Loucy (cell line): ENCODE results near the gene GPHB5.
"Not testable (repeated sequence)": the region's sequence is repeated elsewhere in the genome, so short reads cannot be mapped to it uniquely, and the experiment has no call there.

Experiments
- H2AFZ ChIP-seq: fragments of 200-600 bp; sonication (generic); 2 replicates; pipeline ENCODE4 v1.6.0; 2016; ENCODE audit warnings: antibody characterized with exemption, mild to moderate bottlenecking, low read length, moderate library complexity
- H3F3A ChIP-seq: fragments of 200-600 bp; 2 replicates; pipeline ENCODE4 v1.6.0; 2016; ENCODE audit warnings: antibody characterized with exemption, low read depth, mild to moderate bottlenecking
- H3K27me3 ChIP-seq: fragments of 200-600 bp; sonication (generic); 2 replicates; pipeline ENCODE4 v1.6.1; 2014; ENCODE audit warnings: low read length, mild to moderate bottlenecking; ENCODE audit not compliant: insufficient read depth, poor library complexity, severe bottlenecking
- H3K36me3 ChIP-seq: fragments of 200-600 bp; sonication (generic); 2 replicates; pipeline ENCODE4 v1.6.1; 2016; ENCODE audit warnings: low read length; ENCODE audit not compliant: insufficient read depth
- H3K4me1 ChIP-seq: fragments of 200-600 bp; sonication (generic); 2 replicates; pipeline ENCODE4 v1.5.1; 2014; ENCODE audit warnings: low read length, mild to moderate bottlenecking; ENCODE audit not compliant: insufficient read depth, poor library complexity, severe bottlenecking
- H3K4me2 ChIP-seq: fragments of 200-600 bp; sonication (generic); 2 replicates; pipeline ENCODE4 v1.6.0; 2014; ENCODE audit warnings: antibody characterized with exemption, low read length, low read depth, mild to moderate bottlenecking; ENCODE audit not compliant: poor library complexity, severe bottlenecking
- H3K4me3 ChIP-seq: fragments of 200-600 bp; sonication (generic); 2 replicates; pipeline ENCODE4 v1.5.1; 2014; ENCODE audit warnings: low read length, mild to moderate bottlenecking, mixed read lengths; ENCODE audit not compliant: poor library complexity, severe bottlenecking
- H3K79me2 ChIP-seq: fragments of 200-600 bp; sonication (generic); 2 replicates; pipeline ENCODE4 v1.6.1; 2014; ENCODE audit warnings: low read length; ENCODE audit not compliant: insufficient read depth
- H3K9ac ChIP-seq: fragments of 200-600 bp; sonication (generic); 2 replicates; pipeline ENCODE4 v1.6.0; 2014; ENCODE audit warnings: mild to moderate bottlenecking, low read depth, low read length, moderate library complexity; ENCODE audit not compliant: poor library complexity, severe bottlenecking
- H3K9me2 ChIP-seq: fragments of 200-600 bp; sonication (generic); replicated peaks from 2 replicates; pipeline ENCODE4 v1.6.1; 2016; ENCODE audit warnings: low read depth, low read length, mixed read lengths
- H3K9me3 ChIP-seq: fragments of 200-600 bp; sonication (generic); 2 replicates; pipeline ENCODE4 v1.6.1; 2014; ENCODE audit warnings: mild to moderate bottlenecking, antibody characterized with exemption, low read length, low read depth; ENCODE audit not compliant: insufficient read depth
- H4K20me1 ChIP-seq: fragments of 200-600 bp; sonication (generic); 2 replicates; pipeline ENCODE4 v1.6.0; 2014; ENCODE audit warnings: antibody characterized with exemption, low read length, mild to moderate bottlenecking; ENCODE audit not compliant: insufficient read depth, poor library complexity, severe bottlenecking
- EZH2phosphoT487 ChIP-seq: fragments of 200-600 bp; IDR thresholded peaks from 2 replicates; pipeline ENCODE4 v1.6.1; 2018; ENCODE audit warnings: antibody characterized with exemption, mild to moderate bottlenecking, moderate library complexity, borderline replicate concordance
- TF ChIP-seq, protein P1 (sequence below): fragments of 200-600 bp; sonication (generic); conservative IDR thresholded peaks from 2 replicates; pipeline ENCODE4 v1.5.1; 2014; ENCODE audit warnings: mild to moderate bottlenecking, antibody characterized with exemption, low read length

Gene GPHB5

DNA sequence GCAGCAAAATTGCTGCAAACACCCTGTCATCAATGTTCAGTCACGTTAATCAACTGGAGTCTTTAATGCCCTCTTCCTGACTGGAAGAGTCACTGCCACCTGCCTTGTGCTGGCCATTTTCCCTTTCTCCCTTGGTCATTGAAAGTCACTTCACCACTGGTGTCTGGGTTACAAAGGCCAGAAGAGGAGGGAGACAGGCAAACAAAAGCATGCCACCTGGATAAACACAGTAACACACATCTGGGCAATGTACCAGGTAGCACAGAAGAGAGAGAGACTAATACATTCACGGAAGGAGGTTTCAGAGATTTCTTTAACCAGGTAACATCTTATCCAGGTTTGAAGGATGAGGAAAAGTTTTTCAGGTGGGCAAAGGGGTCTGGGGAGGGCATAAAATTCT is 32.7 kb downstream of the GPHB5 start:
- H3K9me2 ChIP-seq, result no peaks in the 10 kb centered on the region
- no peak overlapping the region for H3K4me3 ChIP-seq
- no peaks in the 10 kb centered on the region for H3K4me1 ChIP-seq
- no peak overlapping the region for H3K4me2 ChIP-seq
- H3K9ac ChIP-seq, result no peak overlapping the region
- TF ChIP-seq EZH2phosphoT487, result no peak
- TF ChIP-seq, protein P1, sequence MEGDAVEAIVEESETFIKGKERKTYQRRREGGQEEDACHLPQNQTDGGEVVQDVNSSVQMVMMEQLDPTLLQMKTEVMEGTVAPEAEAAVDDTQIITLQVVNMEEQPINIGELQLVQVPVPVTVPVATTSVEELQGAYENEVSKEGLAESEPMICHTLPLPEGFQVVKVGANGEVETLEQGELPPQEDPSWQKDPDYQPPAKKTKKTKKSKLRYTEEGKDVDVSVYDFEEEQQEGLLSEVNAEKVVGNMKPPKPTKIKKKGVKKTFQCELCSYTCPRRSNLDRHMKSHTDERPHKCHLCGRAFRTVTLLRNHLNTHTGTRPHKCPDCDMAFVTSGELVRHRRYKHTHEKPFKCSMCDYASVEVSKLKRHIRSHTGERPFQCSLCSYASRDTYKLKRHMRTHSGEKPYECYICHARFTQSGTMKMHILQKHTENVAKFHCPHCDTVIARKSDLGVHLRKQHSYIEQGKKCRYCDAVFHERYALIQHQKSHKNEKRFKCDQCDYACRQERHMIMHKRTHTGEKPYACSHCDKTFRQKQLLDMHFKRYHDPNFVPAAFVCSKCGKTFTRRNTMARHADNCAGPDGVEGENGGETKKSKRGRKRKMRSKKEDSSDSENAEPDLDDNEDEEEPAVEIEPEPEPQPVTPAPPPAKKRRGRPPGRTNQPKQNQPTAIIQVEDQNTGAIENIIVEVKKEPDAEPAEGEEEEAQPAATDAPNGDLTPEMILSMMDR, result no peak
- H3K79me2 ChIP-seq, result no peaks in the 10 kb centered on the region
- no peaks in the 10 kb centered on the region for H4K20me1 ChIP-seq
- no peaks in the 10 kb centered on the region for H3K9me3 ChIP-seq
- no peak overlapping the region for H2AFZ ChIP-seq
- H3F3A ChIP-seq, result no peaks in the 10 kb centered on the region
- no peaks in the 10 kb centered on the region for H3K36me3 ChIP-seq
- H3K27me3 ChIP-seq, result no peaks in the 10 kb centered on the region

DNA sequence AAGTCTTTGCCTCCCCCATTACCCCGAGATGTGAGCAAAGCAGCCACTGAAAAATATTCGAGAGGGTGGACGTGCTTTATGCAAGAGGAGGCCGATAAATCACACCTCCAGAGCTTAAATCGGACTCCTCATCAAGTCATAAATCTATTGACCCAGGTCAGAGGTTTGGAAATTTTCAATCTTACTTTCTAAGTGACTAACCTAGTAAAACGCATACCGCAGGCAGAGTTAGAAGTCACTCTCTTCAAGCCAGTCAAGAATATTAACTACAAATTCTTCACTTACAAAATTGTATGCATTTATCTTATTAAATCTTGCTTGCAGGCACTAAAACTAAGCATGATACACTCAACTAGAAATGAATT is 34.9 kb downstream of the GPHB5 start:
- no peak overlapping the region for H2AFZ ChIP-seq
- H3K79me2 ChIP-seq, result no peaks in the 10 kb centered on the region
- no peaks in the 10 kb centered on the region for H3F3A ChIP-seq
- no peak overlapping the region for H3K4me2 ChIP-seq
- H4K20me1 ChIP-seq, result no peaks in the 10 kb centered on the region
- no peak for TF ChIP-seq EZH2phosphoT487
- TF ChIP-seq, protein P1, result no peak
- H3K36me3 ChIP-seq, result no peaks in the 10 kb centered on the region
- H3K9ac ChIP-seq, result no peak overlapping the region
- no peaks in the 10 kb centered on the region for H3K27me3 ChIP-seq
- H3K4me1 ChIP-seq, result no peaks in the 10 kb centered on the region
- H3K9me2 ChIP-seq, result no peaks in the 10 kb centered on the region
- no peak overlapping the region for H3K4me3 ChIP-seq
- no peaks in the 10 kb centered on the region for H3K9me3 ChIP-seq

DNA sequence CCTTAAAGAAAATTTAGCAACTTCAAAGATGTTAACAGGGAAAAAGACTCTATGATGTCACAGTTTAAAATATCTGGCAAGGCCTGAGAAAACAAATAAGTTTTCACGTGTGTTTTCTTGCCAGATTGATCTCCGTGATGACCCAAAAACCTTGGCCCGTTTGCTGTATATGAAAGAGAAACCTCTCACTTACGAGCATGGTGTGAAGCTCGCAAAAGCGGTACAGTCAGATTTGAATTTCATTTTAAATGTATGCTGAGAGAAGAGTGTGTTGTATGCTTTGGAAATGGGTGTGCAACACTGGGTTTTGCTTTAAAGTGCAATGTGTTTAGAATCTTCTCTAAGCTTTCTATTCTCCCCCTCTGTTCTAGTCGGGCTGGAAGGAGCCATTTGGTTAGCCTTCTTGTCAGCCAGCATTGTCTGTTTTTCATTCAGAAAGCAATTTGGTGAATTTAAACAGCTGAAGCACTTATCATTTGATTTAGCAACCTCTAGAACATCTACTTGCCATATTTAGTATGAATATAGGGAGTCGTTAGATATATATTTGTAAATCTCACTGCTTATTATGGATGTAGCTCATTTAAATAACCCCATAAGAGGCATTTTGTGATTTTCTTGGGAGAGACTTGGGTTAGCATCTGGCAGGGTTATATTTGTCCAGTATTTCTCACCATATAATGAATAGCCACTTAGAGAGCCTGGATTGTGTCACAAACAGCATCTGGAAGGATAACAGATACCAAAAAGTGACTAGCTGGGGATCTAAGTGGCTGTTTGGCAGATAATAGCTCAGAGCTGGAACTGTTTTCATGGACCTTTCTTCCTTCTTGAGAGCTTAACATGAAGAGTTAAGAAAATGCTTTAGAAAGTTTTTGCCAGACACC is 35.5 kb downstream of the GPHB5 start:
- Histone ChIP-seq H4K20me1 (no peaks in the 10 kb centered on the region), H3F3A (no peaks in the 10 kb centered on the region), H3K36me3 (no peaks in the 10 kb centered on the region), H3K9ac (no peak overlapping the region), H3K9me3 (no peaks in the 10 kb centered on the region), H3K79me2 (no peaks in the 10 kb centered on the region), H3K4me3 (no peak overlapping the region), H3K27me3 (no peaks in the 10 kb centered on the region), H2AFZ (no peak overlapping the region), H3K9me2 (no peaks in the 10 kb centered on the region), H3K4me2 (no peak overlapping the region), H3K4me1 (no peaks in the 10 kb centered on the region)
- TF ChIP-seq, protein P1, result no peak
- no peak for TF ChIP-seq EZH2phosphoT487

DNA sequence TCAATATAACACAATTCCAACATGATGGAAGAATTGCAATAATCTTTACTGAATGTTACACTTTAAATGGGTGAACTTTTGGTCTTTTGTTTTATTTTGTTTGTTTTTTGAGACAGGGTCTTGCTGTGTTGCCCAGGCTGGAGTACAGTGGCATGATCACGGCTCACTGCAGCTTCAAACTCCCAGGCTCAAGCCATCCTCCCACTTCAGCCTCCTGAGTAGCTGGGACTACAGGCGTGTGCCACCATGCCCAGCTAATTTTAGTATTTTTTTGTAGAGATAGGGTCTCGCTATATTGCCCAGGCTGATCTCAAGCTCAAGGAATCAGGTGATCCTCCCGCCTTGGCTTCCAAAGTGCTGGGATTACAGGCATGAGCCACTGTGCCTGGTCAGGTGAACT is 38.8 kb downstream of the GPHB5 start:
- not testable (repeated sequence) for H3K4me1 ChIP-seq, H4K20me1 ChIP-seq, H3K4me2 ChIP-seq, H3F3A ChIP-seq, H3K4me3 ChIP-seq, H3K79me2 ChIP-seq, H3K36me3 ChIP-seq, H3K27me3 ChIP-seq, H3K9me2 ChIP-seq, H3K9me3 ChIP-seq, H2AFZ ChIP-seq, H3K9ac ChIP-seq
